ENCODE results near the gene MAP2K2. TPM values are rescaled to one million over a fixed set of nuclear protein-coding genes. Genes with fewer than 3 reads are reported as not detected.

Gene MAP2K2
- total and polyA plus RNA-seq, 9 of the 15 experiments (the other 6 are each of a cell fraction or from before 2014, with no cell fraction given), result 1.0 to 151 (median 58.3) TPM

DNA sequence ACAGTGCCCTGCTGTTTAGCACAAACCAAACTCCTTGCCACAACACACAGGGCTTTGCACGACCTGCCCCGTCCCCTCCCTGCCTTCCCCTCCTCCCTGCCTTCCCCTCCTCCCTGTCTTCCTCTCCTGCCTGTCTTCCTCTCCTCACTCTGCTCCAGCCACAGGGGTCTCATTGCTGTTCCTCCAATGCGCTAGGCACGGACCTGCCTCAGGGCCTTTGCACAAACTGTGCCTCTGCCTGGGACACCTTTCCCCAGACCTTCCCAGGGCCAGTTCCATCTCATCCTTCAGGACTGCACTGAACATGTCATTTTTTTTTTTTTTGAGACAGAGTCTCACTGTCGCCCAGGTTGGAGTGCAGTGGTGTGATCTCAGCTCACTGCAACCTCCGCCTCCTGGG lies 27.7 kb upstream of the MAP2K2 start (continued):
- TF ChIP-seq, protein P1, sequence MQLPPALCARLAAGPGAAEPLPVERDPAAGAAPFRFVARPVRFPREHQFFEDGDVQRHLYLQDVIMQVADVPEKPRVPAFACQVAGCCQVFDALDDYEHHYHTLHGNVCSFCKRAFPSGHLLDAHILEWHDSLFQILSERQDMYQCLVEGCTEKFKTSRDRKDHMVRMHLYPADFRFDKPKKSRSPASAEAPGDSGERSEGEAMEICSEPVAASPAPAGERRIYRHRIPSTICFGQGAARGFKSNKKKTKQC (CRISPR knock-in tag; IDR thresholded peaks at IDR 0.05), result no peak
- TF ChIP-seq ZNF780A (CRISPR knock-in tag; IDR thresholded peaks at IDR 0.05) (no peak), ZNF133 (CRISPR knock-in tag; IDR thresholded peaks at IDR 0.05) (no peak), BCOR (IDR thresholded peaks at IDR 0.05) (peak; percentile 86), ESRRB (CRISPR knock-in tag; IDR thresholded peaks at IDR 0.05; ENCODE audit: borderline replicate concordance) (no peak), TRIM28 (IDR thresholded peaks at IDR 0.05) (no peak), ERF (CRISPR knock-in tag; IDR thresholded peaks at IDR 0.05) (no peak)
- TF ChIP-seq, protein P2, sequence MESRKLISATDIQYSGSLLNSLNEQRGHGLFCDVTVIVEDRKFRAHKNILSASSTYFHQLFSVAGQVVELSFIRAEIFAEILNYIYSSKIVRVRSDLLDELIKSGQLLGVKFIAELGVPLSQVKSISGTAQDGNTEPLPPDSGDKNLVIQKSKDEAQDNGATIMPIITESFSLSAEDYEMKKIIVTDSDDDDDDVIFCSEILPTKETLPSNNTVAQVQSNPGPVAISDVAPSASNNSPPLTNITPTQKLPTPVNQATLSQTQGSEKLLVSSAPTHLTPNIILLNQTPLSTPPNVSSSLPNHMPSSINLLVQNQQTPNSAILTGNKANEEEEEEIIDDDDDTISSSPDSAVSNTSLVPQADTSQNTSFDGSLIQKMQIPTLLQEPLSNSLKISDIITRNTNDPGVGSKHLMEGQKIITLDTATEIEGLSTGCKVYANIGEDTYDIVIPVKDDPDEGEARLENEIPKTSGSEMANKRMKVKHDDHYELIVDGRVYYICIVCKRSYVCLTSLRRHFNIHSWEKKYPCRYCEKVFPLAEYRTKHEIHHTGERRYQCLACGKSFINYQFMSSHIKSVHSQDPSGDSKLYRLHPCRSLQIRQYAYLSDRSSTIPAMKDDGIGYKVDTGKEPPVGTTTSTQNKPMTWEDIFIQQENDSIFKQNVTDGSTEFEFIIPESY (CRISPR knock-in tag; IDR thresholded peaks at IDR 0.05), result peak; percentile 55; the same call in 1 of the 2 replicates
- TF ChIP-seq, protein P3, sequence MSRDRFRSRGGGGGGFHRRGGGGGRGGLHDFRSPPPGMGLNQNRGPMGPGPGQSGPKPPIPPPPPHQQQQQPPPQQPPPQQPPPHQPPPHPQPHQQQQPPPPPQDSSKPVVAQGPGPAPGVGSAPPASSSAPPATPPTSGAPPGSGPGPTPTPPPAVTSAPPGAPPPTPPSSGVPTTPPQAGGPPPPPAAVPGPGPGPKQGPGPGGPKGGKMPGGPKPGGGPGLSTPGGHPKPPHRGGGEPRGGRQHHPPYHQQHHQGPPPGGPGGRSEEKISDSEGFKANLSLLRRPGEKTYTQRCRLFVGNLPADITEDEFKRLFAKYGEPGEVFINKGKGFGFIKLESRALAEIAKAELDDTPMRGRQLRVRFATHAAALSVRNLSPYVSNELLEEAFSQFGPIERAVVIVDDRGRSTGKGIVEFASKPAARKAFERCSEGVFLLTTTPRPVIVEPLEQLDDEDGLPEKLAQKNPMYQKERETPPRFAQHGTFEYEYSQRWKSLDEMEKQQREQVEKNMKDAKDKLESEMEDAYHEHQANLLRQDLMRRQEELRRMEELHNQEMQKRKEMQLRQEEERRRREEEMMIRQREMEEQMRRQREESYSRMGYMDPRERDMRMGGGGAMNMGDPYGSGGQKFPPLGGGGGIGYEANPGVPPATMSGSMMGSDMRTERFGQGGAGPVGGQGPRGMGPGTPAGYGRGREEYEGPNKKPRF (IDR thresholded peaks at IDR 0.05; ENCODE audit: low read depth, low read length), result no peak
